HG02798 (cell line): Measurements from ENCODE around the gene ILF3.

ENCODE experiments used
- ATAC-seq: cut with Tn5 transposase; IDR thresholded peaks from one replicate; pipeline ENCODE4 v1.9.1; 2021; ENCODE audit warnings: mild to moderate bottlenecking; ENCODE audit not compliant: unreplicated experiment, poor library complexity

ILF3 gene

DNA sequence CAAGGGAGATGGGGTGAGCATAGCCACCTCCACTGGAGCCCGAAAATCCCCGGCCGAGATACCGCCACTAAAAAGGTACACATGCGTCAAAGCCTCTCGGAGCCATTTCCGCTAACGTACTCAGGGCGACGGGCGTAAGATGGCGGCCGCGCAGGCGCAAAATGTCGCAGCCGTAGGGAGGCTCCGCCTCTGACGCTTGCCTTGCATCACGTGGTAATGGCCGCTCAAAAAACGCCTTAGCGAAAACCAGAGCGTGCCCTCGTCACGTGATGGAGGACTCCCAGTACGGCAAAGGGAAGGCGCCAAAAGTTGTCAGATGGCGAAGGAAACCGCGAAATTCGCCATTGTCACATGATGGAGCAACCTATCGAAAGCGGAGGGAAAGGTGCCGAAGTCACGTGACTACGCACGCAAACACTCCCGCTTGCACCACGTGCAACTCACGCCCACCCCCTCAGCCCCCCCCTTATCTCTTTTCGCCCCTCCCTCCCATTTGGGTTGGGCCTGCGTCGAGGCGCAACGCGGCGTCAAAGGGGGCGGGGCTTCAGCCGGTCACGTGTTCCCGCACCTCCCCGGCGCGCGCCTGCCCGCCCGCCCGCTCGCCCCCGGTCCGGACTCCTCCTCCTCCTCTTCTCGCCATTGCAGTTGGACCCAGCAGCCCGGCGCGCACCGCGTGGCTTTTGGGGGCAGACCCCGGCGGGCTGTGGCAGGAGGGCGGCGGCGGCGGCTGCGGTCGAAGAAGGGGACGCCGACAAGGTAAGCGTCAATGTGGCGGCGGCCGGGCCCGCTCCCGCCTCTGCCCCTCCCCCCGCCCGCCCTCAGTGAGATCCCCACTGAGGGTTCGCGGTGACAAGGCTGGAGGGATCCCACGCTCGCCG is at the start of gene ILF3:
Gene ILF3, plus strand, starts transcription at position 615 of the 878 bp plus-strand sequence. CDS start 16,260 bp downstream, outside the sequence.
- ATAC-seq, result peak; percentile 80

DNA sequence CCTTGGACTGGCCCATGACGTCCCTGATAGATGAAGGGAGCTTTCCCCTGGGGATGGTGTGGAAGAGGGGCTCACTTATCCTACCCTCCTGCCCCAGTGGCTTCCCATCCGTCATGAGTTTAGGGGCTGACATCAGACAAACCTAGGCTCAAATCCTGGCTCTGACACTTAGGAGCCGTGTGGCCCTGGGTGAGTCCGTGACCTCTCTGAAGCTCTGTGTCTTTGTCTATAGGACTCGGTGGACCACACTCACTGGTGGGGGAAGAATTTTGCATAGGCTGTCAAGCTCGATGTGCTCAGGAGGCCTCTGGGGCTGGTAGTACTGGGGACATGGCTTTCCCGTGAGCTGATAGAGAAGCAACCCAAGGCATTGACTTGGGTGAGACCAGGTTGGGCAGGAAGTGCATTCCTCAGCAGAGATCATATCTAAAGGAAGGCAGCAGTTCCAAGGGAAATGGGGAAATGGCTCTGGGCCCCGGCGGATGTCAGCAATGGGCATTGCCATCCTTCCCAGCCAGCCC is 49.6 kb upstream of the ILF3 start:
- ATAC-seq, result peak; percentile 30

DNA sequence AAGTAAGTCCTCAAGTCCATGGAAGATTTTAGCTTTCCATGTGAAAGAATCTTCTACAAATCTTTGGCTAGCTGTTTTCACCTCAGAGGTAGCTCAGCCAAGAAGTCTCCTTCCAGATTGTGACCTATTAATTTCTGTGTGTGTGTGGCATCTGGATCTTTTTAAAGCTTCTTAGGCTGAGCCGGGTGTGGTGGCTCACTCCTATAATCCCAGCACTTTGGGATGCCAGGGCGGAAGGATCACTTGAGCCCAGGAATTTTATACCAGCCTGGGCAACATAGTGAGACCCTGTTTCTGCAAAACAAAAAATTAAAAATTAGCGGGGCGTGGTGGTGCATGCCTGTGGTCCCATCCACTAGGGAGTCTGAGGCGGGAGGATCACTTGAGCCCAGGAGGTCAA is 42.2 kb upstream of the ILF3 start:
- no peak for ATAC-seq

DNA sequence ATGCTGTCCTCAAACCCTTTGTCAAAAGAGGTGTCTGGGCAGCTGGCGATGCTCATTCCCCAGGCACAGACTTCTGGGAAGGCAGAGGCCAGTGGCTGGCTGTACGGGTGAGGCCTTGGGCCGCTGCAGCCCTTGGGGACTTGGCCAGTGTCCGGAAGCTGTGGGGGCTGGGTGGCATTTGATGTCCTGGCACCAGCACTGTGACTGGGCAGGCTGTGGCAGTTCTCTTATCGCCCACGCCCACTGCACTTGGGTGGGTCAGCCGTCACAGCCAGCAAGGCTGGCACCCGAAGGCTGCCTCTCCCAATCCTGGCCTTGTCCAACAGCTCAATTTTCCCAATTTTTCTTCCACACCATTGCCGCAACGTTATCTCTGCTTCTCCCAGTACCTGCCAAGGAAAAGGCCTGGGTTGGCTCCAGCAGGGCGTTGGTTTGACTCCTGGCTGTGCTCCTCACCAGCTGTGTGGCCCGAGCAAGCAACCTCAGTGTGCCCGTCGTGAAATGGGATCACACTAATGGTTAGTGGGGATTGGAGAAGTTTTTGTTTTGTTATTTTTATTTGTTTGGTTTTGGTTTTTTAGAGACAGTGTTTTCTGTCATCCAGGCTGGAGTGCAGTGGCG is 41.5 kb upstream of the ILF3 start:
- no peak for ATAC-seq

DNA sequence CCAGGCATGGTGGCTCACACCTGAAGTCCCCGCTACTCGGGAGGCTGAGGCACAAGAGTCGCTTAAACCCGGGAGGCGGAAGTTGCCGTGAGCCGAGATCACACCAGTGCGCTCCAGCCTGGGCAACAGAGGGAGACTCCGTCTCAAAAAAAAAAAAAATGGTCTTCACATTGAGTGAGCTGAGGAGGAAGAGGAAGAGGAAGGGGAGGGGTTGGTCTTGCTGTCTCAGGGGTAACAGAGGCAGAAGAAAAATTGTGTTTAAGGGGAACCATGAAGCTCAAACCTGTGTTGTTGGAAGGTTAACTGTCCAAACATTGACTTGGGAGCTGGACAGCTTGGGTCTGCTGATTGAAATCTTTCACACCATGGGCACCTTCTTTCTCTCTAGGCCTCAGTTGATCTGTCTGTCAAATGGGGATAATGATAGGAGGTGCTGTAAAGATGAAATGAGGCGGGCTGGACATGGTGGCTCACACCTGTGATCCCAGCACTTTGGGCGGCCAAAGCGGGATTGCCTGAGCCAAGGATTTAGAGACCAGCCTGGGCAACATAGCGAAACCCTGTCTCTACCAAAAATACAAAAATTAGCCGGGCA is 38.6 kb upstream of the ILF3 start:
- ATAC-seq, result no peak

DNA sequence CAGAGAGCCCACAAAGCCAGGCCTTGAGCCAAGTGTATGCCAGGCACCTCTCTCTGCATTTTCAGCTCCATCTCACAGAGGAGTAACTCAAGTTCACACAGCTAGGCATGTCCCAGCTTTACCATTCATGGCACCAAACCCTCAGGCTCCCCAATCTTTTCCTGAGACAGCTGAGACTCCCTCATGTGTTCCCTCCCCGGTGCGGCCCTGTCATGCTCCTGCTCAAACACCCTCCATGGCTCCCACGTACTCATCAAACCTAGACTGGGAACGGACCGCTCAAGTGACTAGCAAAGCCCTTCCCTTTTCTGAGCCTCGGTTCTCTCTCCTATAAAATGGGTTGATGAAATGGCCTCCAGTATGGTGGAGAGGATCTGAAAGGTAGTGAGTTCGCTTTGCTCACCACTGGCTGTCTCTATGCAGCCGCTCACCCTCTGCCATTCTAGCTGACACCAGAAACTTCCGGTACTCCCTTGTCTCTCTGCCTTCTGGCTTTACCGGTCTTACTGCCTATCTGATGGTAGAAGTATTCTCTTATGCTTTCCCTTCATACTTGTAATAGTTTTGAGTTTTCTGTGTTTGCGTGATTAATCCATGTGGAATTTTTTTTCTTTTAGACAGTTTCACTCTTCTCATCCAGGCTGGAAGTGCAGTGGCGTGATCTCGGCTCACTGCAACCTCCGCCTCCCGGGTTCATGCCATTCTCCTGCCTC is 36.6 kb upstream of the ILF3 start:
- no peak for ATAC-seq

DNA sequence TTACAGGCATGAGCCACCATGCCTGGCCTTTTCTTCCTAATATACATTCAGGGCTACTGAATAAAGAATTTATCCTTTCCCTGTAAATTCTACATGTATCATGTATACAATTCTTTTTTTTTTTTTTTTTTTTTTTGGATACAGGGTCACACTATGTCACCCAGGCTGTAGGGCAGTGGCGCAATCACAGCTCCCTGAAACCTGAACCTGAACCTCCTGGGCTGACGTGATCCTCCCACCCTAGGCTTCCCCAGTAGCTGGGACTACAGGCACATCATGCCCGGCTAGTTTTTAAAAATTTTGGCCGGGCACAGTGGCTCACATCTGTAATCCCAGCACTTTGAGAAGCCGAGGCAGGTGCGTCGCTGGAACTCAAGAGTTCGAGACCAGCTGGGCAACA is 35.3 kb upstream of the ILF3 start:
- ATAC-seq, result no peak

DNA sequence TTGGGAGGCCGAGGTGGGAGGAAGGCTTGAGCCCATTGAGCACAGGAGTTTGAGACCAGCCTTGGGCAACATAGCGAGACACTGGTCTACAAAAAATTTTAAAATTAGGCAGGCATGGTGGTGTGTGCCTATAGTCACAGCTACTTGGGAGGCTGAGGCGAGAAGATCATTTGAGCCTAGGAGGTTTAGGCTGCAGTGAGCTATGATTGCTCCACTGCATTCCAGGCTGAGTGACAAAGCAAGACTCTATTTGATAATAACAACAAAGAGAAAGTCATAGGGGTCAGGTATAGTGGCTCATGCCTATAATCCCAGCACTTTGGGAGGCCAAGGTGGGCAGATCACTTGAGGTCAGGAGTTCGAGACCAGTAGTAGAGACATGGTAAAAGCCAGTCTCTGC is 33.4 kb upstream of the ILF3 start:
- ATAC-seq, result no peak

DNA sequence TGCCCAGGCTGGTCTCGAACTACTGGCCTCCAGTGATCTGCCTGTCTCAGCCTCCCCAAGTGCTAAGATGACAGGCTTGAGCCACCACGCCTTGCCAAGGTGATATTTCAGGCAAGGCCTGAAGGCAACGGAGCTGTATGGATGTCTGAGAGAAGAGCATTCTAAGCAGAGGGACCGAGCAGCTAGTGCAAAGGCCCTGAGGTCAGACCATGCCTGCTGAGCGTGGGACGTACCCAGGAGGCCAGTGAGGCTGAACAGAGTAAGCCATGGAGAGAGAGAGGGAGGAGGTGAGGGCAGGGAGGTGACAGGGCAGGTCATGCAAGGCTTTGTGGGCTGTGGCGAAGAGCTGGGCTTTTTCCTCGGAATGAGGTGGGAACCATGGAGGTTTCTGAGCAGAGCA is 32.2 kb upstream of the ILF3 start:
- no peak for ATAC-seq

DNA sequence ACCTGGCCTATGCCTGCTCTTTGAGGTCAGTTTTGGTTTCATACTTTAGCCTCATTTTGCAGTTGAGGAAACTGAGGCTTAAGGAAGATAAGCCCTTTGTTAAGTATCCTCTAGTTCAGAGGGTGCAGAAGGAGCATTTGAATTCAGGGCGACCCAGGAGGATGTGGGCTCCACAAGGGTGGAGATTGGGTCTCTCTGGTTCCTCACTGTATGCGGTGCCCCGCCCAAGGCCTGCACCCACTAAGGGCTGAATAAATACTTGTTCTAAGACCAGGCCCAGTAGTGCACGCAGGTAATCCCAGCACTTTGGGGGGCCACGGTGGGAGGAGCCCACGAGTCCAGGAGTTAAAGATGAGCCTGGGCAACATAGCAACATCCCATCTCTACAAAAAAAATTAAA is 29.6 kb upstream of the ILF3 start:
- ATAC-seq, result no peak

DNA sequence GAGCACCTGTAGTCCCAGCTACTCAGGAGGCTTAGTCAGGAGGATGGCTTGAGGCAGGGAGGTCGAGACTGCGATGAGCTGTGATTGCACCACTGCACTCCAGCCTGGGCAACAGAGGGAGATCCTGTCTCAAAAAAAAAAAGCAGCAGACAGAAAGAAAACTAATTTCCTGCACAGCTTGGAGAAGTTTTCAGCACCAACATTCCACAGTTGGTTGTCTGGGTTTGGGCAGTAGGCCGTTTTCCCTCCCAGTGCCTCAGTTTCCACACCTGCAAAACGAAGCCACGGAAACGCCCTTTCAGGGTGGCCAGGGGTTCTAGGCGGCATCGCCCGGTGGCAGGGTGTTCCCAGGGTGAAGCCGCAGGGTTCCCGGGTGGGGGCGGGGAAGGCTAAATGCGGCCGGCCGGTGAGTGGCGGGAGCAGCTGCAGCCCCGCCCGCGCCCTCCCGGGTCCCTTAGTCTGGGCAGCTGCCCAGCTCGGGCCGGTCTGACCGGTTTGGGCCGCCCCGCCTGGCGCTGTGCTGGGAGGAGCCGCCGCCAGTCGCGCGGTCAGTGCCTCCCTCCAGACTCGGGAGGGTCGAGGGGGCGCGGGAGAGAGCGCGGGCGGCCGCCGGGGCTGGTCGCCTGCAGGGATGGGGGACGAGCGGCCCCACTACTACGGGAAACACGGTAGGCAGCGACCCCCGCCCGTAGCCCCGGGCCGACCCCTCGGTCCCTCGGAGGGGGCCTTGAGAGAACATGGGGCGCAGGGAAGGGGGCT is 29.0 kb upstream of the ILF3 start, which contains the start of gene SLC44A2:
Gene SLC44A2, plus strand, starts transcription at position 551 of the 759 bp plus-strand sequence. Its CDS starts 81 bp downstream, at position 632.
- ATAC-seq, result no peak

DNA sequence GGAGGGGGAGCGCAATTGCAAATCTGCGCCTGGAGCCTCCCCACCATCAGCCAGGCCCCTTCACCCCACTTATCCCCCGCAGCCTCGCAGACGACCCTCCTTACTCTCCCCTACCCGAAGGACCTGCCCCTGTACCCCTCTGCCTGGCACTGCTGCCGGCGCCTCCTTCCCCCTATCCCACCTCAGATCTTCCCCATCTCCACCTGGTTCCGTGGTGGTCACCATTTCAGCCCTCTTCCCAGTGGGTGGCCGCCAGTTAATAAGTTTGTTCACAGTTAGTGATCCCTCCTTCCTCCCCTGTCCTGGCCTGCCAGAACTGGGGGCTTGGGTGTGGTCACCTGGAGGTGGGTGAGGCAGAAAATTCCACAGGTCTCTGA is 28.4 kb upstream of the ILF3 start:
- no peak for ATAC-seq

DNA sequence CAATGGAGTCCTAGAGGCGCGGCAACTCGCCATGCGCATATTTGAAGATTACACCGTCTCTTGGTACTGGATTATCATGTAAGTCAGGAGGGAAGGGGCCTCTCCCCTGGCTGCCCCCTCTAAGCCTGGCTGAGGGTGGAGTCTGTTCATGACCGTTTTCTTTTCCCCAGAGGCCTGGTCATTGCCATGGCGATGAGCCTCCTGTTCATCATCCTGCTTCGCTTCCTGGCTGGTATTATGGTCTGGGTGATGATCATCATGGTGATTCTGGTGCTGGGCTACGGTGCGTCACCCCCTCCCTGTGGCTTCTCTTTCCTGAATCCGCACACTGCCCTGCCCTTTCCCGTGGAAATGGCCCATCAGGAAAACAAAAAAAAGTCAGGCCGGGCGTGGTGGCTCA is 22.3 kb upstream of the ILF3 start:
- ATAC-seq, result no peak

DNA sequence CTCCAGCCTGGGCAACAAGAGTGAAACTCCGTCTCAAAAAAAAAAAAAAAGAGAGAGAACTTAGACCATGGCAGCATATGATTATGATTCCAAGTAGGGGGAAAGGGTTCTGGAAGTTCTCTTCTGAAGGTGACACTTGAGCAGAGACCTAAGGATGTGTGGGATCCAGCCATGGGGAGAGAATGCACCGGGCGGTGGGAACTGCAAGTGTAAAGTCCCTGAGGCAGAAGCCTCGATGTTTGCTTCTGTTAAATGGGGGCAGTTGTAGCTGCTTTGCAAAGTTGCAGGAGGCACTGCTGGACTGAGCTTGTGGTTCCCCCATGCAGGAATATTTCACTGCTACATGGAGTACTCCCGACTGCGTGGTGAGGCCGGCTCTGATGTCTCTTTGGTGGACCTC is 19.7 kb upstream of the ILF3 start:
- ATAC-seq, result no peak

DNA sequence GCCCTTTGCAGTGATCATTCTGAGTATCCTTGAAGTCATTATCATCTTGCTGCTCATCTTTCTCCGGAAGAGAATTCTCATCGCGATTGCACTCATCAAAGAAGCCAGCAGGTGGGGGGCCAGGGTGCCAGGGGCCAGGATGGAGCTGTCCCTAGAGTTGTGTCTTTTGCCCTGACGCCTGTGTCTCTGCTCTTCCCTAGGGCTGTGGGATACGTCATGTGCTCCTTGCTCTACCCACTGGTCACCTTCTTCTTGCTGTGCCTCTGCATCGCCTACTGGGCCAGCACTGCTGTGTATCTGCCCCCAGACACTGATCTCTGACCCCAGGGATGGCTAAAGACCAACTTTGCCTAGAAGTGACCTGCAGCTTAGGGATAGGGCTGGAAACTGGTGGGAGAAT is 19.2 kb upstream of the ILF3 start:
- no peak for ATAC-seq

DNA sequence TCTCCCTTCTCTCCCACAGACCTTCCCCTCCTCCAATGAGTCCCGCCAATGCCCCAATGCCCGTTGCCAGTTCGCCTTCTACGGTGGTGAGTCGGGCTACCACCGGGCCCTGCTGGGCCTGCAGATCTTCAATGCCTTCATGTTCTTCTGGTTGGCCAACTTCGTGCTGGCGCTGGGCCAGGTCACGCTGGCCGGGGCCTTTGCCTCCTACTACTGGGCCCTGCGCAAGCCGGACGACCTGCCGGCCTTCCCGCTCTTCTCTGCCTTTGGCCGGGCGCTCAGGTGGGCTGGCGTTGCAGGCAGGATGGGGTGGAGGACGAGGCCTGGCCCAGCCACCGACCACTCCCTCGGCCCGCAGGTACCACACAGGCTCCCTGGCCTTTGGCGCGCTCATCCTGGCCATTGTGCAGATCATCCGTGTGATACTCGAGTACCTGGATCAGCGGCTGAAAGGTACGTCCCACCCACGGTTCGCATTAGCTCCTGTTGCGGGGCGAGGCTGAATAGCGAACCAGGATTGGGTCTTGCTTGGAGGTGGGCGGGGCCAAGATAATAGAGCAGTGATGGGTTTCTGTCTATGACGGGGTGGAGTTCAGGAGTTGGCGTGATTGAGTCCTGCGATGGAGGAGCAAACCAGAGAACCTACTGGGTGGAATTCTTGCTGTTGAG is 17.7 kb upstream of the ILF3 start:
- ATAC-seq, result no peak

DNA sequence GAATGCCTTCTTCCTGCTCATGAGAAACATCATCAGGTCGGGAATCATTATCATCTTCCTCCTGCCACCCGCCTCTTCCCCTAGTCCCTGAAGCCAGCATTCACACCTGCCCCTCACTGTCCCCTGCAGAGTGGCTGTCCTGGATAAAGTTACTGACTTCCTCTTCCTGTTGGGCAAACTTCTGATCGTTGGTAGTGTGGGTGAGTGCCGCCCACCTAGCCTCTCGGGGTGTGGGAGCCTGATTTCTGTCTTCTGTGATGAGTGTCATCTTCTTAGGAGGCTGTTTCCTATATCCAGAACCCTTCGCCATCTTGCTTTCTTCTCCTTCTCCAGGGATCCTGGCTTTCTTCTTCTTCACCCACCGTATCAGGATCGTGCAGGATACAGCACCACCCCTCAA is 16.3 kb upstream of the ILF3 start:
- no peak for ATAC-seq

DNA sequence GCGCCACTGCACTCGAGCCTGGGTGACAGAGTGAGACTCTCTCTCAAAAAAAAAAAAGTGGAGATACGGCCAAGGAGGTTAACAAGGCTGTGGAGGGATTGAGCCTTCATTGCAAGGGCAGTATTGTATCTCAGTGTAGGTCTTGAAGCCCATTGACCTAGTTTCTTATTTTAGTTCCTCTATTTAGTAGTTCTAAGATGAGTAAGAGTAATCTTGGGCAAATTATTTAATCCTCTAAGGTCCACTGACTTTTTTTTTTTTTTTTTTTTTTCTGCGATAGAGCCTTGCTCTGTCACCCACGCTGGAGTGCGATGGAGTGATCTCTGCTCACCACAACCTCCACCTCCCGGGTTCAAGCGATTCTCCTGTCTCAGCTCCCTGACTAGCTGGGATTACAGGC is 14.3 kb upstream of the ILF3 start:
- ATAC-seq, result no peak

DNA sequence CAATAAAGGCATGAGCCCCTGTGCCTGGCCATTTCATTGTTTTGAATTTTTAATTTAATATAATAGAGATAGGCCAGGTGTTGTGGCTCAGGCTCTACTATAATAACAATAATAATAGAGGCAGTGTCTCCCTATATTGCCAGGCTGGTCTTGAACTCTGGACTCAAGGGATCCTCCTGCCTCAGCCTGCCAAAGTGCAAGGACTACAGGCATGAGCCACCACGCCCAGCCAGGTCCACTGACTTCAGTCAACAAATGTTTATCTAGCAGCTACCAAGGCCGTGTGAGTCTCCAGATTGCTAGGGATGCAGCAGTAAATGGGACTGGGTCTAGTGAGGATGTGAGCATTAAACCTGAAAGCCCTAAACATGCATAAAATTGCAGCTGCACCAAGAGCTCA is 13.8 kb upstream of the ILF3 start:
- no peak for ATAC-seq
